Activated T-cell treated with anti-CD3 and anti-CD28 coated beads for 48 hours (primary cell): ENCODE data around the gene ACBD3.

Experiments used
- DNase-seq: peaks from one replicate; pipeline ENCODE4 v3.0.0-alpha.2; 2020; ENCODE audit warnings: low read depth

ACBD3 gene

GRCh38 chr1:226134170-226135058, 52.1 kb downstream of the ACBD3 start:
- no peak for DNase-seq

GRCh38 chr1:226133504-226134123, 52.9 kb downstream of the ACBD3 start:
- DNase-seq = no peak

DNA sequence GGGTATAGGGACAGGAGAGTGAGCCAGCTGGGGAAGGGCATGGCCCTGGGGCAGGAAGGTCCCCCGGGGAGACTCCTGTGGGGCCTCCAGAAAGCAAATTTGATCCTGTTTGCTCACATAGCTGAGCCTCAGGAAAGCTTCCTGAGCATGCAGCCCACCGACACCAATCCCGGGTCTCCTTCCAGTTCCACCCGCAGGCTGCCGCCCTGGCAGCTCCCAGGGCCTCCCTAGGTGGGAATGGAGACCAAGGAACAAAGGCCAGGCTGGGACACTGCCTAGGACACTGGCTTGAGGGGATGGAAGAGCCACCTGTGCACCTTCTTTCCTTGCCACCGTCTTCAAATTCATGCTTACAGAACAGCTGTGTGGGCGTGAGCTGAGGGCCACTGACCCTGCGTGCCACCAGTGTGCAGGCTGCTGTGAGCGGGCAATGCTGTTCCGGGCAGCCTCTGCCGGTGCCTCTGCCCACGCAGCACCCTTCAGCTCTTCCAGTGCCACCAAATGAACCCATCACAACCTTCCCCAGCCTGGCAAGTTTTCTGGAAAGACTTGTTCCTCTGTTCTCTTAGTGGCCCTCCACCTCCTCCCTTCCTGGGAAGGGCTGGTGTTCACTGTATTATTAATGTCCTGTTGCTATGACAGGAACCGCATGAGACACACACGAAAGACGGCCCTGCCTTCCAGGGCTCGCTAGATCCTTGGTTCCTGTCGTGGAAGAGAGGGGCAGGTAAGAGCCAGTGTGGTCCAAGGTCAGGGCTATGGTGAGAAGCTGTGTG, 53.6 kb downstream of the ACBD3 start:
- no peak for DNase-seq

- DNase-seq = no peak
These were observed 54.9 kb downstream of the ACBD3 start for GRCh38 chr1:226131639-226132038.

GRCh38 chr1:226129230-226129629, 57.3 kb downstream of the ACBD3 start:
- no peak for DNase-seq

GRCh38 chr1:226128487-226129075, 58.0 kb downstream of the ACBD3 start:
- DNase-seq = no peak

GRCh38 chr1:226126824-226127569, 59.5 kb downstream of the ACBD3 start:
- no peak for DNase-seq

- DNase-seq = no peak
These were observed 60.7 kb downstream of the ACBD3 start for GRCh38 chr1:226125831-226126230.

GRCh38 chr1:226125097-226125630, 61.4 kb downstream of the ACBD3 start:
- DNase-seq = peak; percentile 85

- DNase-seq = no peak
These were observed 62.7 kb downstream of the ACBD3 start for GRCh38 chr1:226123591-226124471.

DNA sequence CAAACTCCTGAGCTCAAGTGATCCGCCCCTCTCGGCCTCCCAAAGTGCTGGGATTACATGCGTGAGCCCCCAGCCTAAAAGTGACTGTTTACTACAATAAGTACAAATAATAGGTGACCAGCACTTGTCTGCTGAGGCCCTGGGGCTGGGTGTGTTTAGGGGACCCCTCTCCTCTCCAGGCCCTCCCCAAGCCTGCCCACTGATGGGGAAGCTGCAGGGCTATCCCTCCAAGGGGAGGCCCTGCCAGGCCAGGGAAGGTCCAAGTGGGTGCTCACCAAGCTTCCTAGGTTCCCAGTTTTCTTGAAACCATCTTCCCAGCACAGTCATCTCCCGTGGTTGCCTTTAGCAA, 63.4 kb downstream of the ACBD3 start:
- DNase-seq = no peak

DNA sequence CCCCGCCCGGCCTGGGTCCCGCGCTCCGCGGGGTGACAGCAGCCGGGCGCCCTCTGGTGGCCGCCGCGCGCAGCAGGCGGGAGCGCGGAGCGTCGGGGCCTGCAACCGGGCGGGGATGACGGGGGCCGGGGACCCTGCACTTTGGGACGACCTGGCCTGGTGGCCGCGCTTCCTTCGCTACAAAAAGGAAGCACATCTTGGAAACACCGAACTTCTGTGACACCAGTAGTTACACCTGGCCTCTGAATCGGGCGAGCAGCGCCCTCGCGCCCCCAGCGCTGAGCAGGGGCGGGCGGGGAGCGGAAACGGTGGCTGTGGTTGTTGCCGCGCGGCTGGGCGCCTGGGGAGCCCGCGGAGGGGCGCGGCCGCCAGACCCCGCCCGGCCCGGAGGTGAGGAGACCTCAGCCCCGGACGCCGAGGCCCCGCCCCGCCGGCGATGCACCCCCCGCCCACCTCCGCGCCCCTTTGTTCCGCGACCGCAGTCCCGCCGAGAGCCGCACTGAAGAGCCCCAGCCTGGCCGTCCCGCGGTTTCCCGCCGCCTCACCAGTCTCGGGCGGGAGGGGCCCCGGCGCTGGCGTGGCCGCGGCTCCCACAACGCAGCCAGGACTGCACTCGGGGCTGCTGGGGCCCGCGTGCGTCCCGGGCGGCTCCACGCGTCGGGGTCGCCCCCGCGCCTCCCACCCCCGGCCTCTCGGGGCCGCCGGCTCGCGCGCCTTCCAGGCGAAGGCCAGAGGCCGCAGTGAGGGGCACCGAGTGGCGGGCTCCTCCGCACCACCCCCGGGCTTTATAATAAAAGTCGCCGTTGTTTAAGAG, 64.7 kb downstream of the ACBD3 start:
- DNase-seq = peak; percentile 73

- DNase-seq = no peak
These were observed 65.4 kb downstream of the ACBD3 start for GRCh38 chr1:226121049-226121586.

DNA sequence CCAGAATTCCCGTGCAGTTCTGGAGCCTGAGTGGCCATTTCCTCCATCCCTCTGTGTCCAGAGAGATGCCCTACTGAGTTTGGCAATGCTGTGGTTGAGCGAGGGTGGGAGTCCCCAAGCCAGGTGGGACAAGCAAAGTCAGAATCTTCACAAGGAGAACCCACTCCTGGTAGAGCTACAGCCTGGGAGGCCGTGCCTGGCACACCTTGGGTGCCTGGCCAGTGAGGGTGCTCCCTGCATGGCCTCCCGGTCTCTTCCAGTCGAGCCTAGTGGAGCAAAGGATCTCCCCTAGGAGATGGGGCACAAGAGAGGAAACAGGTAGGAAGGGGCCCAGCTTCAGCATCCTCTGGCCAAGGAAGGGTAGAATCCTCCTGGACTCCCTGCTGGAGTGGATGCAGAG, 66.1 kb downstream of the ACBD3 start:
- DNase-seq = no peak

DNA sequence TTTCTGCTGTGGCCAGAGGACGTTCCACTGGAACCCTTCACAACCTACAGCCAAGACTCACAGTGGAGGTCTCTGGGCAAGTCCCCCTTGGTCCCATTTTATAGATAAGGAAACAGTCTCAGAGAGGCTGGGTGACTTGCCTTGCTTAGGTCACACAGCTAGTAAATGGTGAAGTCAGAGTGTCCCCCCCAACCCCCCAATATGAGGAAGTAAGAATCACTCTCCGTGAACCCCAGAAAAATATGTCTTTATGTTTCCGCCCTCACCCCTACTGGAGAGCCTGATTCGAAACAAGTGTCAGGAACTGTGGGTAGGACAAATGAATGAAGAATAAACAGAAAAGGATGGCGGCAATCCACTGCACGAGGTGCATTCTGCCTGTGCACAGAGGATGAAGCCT, 67.4 kb downstream of the ACBD3 start:
- no peak for DNase-seq

DNA sequence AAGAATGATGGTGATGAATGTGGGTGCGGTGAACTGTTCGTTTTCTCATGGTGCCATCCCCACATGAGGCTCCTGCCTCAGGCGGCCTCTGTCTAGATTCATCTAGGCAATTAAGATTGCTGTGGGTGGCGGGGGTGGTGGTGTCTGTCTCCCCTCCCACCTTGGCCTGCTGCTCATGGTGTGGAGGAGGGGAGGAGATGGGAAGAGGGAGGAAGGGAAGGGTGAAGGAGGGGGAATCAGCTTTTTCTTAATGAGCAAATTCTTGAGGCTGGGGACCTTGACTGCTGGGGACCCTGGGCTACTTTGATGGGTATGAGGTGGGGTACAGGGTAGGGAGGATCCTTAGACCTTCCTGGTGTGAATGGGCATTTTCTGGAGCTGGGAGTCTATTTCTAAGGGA, 68.2 kb downstream of the ACBD3 start:
- DNase-seq = no peak

DNA sequence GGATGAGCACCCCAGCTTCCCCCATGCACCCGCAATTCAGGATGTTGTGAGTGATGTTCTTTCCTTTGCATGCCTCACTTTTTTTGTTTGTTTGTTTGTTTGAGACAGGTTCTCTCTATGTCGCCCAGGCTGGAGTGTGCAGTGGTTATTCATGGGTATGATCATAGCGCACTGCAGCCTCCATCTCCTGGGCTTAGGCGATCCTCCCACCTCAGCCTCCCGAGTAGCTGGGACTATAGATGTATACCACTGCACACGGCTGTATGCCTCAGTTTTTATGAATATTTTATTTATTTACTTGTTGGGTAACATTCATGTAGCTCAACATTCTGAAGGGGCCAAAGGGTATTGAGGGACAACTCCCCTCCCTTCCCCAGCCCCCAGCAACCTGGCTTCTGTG, 69.2 kb downstream of the ACBD3 start:
- no peak for DNase-seq

DNA sequence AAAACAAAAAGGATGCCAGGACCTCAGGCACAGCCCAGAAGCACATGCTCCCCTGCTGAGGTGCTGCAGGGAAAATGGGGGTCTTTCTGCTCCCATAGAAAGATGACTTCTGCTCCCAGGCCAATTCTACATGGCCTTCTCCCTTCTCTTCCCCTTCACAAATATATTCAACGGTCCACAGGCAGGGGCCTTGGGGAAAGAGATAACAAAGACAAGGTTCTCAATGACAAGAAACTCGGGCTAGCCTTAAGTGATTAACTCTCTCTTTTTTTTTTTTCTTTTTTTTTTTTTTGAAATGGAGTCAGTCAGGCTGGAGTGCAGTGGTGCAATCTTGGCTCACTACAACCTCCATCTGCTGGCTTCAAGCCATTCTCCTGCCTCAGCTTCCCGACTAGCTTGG, 69.9 kb downstream of the ACBD3 start:
- DNase-seq = no peak

DNA sequence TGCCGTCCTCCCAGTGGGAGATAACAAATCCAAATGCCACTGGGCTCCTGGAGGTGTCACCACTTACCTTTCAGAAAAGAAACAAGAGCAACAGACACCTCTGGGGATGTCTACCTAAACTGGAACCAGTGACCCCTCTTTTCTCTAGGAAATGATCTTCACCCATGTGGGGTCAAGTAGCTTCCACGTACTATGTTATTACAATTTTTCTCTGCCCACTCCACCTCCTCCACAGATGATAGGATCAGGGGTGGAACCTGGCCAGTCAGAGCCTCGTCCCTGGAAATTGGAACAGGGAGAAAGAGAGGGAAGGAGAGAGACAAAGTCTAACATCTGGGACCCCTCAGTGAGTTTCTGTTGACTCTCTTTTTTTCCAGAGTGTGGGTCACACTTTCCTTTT, 73.9 kb downstream of the ACBD3 start:
- DNase-seq = no peak
